NCI-H2029 (cell line): ENCODE data around the gene RPLP2.
A peak's percentile ranks its signal among the peaks of the same experiment; 100 is the strongest.

Experiments used
- DNase-seq: peaks from one replicate; lab custom pipeline; 2025; lab: John Stamatoyannopoulos, UW

RPLP2 gene

DNA sequence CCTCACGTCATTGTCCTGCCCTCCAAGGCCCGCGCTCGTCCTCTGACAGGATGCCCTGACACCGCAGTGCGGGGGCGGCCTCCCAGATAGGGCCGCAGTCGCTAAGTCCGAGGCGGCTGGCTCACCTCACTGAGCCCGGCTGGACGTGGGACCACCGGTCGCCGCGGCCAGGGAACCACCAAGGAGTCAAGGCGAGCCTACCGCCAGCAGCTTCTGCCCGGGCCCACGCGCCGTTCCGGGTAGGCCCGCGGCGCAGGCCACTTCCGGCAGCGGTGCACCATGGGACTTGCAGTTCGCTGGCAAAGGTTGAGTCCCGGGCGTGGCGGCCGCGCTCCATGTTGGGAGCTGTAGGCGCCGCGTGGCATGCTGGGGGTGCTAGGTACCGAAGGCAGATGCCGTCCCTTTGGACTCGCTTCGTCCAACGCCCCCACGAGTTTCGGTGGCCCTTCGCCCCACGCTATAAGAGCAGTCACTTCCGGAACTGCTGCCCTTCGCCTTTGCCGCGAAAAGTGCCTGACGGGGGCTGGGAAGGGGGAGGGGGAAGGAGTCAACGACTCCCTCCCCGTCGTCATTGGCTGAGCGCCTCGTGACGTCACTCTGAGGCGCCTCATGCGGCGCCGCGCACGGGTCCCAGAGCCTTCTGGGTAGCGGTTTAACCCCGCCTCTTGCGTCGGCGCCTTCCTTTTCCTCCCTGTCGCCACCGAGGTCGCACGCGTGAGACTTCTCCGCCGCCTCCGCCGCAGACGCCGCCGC, at the start of gene RPLP2:
Gene RPLP2 (plus strand): TSS at position 681 of the 753 bp plus-strand sequence. CDS start 268 bp downstream, outside the sequence.
- DNase-seq = peak; percentile 93

DNA sequence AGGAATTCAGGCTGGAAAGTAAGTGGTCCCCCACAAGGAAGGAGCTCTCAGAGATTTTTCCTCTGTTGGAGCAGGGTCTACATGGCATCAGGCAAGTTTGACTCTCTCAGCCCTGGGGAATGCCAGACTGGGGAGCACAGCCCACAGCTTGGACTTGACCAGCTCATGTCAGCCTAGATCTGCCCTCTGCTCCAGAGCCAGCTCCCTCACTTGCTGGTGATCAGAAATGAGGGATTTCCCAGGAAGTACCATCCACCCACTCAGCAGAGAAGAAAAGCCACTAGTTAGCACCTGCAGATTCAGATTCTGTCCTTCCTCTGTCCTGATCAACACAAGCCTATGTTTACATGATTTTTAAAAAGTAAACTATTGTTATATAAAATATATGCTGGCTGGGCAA, 49.5 kb upstream of the RPLP2 start:
- no peak for DNase-seq

DNA sequence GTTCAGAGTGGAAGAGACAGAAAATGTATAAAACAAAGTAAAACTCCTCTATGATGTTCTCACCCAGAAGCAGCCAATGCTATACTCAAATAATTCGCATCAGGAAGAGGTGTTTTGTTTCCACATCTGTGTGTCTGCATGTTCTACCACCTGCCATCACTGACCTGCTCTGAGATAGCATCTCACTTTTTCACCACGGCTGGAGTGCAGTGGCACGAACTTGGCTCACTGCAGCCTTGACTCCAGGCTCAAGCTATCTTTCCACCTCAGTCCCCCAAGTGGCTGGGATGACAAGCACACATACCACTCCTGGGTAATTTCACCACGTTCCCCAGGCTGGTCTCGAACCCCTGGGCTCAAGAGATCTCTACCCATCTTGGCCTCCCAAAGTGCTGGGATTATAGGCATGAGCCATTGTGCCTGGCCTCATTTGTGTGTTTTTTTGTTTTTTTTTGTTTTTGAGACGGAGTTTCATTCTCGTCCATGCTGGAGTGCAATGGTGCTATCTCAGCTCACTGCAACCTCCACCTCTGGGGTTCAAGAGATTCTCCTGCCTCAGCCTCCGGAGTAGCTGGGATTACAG, 48.1 kb upstream of the RPLP2 start:
- DNase-seq = no peak

DNA sequence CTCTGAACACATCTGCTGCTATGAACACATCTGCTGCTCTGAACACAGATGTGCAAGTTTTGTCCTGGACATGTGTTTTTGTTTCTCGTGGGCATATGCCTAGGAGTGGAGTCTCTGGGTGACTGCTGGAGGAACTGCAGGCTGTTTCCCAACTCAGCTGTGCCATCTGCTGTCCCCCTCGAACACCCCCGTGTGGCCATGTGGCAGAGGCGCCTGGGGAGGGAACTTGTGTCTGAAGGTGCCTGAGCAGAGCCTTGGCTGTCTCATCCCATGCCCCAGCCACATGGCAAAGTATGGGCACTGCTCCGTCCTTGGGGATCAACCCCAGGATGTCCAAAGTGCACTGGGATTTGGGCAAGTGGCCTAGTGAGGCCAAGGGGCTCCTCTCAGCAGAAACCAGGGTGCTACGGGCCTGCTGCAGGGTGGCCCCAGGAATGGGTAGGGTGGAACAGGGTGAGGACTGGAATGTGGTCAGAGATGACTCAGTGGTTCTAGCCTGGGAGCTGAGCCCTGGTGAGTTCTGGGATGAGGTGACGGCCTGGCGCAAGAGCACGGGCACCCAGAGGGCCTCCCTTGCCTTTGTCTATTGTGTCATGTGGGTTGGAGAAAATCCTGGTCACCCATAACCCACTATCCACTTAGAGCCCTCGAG, 47.2 kb upstream of the RPLP2 start:
- no peak for DNase-seq

DNA sequence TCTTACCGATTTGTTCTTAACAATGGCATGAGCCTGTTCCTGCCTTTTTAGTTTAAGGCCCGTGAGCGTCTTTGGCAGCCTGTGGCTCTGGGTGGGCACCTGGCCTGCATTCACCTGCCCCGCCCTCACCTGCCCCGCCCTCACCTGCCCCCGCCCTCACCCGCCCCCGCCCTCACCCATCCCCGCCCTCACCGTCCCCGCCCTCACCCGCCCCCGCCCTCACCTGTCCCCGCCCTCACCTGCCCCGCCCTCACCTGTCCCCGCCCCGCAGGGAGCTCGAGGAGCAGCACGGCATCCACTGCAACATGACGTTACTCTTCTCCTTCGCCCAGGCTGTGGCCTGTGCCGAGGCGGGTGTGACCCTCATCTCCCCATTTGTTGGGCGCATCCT, 46.7 kb upstream of the RPLP2 start:
- DNase-seq = peak; percentile 82

DNA sequence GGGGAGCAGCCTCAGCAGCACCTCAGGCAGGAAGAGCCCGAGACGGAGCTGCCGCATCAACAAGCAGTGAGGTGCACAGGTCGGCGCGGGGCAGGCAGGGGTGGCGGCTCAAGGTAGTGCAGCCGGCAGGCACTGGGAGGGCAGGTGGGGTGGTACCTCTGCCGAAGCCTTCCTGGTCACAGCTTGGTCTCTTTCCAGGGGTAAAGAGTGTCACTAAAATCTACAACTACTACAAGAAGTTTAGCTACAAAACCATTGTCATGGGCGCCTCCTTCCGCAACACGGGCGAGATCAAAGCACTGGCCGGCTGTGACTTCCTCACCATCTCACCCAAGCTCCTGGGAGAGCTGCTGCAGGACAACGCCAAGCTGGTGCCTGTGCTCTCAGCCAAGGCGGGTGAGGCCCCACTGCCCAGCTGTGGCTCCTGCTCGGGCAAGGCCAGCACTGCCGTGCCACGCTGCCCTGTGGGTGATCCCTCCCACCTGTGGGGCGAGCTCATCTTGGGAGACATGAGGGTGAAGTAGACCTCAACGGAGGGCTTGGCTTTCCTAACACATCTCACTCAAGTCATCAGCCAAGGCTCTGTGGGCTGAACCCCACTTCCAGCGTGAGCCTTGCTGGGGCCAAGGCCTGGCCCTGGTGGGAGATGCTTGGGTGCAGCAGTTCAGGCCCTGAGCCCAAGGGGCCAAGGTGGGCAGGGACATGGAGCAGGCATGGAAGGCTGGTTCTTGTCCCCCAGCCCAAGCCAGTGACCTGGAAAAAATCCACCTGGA, 46.0 kb upstream of the RPLP2 start:
- no peak for DNase-seq

DNA sequence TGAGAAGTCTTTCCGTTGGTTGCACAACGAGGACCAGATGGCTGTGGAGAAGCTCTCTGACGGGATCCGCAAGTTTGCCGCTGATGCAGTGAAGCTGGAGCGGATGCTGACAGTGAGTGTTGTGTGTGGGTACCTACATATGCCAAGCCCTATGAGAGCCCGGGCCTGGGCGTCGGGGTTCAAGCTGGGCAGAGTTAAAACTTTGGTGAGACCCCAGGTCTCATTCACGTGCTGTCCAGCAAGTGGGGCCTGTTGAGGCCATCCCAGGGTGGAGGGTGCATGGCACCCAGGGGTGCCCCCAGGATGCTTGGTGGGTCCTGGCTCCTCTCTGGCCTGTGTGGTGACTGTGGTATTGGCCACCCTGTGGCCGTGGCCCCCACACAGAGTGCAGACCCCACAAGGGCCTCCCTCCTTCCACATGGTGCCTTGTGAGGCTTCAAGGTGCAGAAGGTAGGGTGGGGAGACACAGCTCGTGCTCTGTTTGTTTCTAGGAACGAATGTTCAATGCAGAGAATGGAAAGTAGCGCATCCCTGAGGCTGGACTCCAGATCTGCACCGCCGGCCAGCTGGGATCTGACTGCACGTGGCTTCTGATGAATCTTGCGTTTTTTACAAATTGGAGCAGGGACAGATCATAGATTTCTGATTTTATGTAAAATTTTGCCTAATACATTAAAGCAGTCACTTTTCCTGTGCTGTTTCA, 45.3 kb upstream of the RPLP2 start:
- DNase-seq = no peak

DNA sequence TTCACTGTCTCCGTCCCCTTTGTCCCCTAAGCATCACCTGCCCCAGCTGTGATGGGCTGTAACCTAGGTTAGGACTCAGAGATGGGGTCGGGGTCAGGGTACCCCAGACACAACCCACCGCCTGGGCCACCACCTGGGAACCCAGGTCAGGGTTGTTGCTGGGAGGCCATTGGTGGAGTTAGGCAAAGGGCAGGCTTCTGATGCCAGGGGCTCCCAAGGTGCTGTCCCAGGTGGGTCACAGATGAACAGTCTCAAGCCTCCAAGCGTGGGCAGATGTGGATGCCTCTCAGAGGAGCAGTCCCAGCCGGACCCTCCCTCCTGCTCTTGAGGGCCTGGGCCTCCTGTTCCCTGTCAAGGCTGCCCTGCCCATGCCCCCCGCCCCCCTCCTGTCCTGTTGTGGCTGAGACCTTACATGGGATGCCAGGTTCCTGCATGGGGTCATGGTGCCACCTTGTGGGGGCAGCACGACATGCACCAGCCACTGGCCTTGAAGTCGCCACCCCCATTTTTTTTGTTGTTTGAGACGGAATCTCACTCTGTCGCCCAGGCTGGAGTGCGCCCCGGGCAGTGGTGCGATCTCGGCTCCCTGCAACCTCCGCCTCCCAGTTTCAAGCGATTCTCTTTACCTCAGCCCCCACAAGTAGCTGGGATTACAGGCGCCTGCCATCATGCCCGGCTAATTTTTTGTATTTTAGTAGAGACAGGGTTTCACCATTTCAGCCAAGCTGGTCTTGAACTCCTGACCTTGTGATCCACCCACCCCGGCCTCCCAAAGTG, 44.6 kb upstream of the RPLP2 start:
- DNase-seq = no peak

DNA sequence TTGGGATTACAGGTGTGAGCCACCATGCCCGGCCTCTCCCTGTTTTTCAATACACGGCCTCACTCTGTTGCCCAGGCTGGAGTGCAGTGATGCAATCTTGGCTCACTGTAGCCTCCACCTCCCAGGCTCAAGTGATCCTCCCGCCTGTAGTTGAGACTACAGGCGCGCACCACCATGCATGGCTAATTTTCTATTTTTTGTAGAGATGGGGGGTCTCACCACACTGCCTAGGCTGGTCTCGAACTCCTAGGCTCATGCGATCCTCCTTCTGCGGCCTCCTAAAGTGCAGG, 44.0 kb upstream of the RPLP2 start:
- DNase-seq = no peak

DNA sequence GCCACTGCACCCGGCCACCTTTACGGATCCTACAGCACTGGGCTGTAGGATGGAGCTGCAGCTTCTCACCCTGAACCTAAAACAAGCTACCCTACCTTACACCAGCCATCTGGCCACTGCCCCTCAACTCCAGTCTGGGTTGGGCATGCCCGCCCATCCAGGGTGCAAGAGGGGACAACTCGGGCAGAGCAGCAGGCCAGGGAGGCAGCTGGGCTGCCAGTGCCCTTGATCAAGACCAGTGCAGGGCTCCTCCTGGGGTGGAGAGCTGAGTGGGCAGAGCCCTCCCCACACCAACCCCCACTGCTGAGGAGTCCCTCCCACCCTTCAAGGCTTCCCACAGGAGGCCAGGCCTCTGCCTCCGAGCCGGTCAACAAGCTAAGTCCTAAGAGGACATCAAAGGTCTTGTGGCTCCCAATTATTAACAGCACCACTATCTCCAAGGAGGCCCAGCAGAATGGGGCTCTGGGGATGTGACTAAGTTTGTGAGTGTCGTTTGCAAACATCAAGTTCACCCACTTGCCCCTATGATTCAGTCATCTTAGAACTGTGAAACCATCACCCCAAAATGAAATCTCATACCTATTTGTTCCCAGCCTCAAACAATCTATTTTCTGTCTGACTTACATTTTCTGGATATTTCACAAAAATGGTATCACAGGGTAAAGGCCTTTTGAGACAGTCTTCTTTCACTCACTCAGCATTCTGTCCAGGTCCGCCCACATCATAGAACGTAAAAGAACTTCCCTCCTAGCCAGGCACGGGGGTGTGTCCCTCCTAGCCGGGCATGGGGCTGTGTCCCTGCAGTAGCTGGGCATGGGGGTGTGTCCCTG, 43.4 kb upstream of the RPLP2 start:
- DNase-seq = no peak

DNA sequence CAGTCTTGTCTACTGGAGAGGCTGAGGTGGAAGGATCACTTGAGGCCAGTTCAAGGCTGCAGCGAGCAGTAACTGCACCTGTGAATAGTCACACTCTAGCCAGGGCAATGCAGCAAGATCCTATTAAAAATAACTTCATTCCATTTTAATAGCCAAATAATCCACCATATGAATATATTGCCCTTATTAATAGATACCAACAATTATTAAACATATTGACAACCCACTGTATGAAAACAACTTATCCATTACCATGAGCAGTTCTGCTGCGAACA, 42.9 kb upstream of the RPLP2 start:
- no peak for DNase-seq

DNA sequence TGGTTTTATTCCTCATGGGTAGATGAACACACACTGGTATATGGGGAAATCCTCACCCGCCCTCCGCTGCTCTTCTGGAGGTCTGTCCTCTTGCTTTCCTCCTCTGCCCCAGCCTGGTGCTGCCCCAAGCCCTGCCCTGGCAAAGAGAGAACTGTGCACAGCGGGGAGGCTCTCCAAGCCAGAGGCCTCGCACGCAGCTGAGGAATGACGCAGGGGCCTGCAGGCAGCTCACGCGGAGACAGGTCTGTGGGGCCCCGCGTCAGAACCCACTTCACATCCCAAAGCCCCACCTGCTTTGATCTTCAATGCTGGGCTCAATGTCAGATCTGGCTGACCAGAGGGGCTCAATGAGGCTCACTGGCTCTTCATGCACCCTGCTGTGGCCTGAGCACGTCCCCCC, 42.5 kb upstream of the RPLP2 start:
- no peak for DNase-seq

DNA sequence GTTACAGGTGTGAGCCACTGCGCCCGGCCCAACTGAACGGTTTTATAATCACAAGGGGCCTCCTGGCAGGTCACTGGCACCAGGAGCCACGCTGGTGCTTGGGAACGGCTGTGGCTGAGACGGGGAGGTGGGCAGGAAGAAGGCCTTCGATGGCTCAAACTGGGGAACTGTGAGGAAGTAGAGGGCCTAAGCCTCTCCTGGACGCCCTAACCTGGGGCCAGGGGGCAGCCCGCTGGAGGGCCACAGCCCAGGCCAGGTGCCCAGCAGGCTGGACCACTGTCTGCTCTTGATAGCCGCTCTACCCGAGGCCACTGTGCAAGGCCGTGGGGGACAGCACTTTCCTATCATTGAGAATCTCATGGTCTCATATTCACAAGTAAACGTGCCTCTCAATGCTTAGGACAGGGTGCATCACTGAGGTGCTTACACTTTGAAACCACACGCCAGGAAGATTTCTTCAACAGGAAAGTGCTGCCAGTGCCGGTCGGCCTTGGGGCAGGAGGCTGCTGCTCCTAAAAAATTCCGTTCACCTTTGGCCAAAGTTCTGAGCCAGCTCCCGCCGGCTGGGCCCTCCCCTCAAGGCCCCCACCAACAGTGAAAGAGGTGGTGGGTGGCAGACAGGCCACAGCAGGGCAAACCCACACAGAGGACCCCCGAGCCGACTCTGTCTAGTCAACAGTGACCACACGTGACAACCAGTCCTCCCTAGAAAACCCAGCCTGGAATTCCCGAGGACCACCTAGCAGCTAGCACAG, 39.7 kb upstream of the RPLP2 start:
- no peak for DNase-seq

DNA sequence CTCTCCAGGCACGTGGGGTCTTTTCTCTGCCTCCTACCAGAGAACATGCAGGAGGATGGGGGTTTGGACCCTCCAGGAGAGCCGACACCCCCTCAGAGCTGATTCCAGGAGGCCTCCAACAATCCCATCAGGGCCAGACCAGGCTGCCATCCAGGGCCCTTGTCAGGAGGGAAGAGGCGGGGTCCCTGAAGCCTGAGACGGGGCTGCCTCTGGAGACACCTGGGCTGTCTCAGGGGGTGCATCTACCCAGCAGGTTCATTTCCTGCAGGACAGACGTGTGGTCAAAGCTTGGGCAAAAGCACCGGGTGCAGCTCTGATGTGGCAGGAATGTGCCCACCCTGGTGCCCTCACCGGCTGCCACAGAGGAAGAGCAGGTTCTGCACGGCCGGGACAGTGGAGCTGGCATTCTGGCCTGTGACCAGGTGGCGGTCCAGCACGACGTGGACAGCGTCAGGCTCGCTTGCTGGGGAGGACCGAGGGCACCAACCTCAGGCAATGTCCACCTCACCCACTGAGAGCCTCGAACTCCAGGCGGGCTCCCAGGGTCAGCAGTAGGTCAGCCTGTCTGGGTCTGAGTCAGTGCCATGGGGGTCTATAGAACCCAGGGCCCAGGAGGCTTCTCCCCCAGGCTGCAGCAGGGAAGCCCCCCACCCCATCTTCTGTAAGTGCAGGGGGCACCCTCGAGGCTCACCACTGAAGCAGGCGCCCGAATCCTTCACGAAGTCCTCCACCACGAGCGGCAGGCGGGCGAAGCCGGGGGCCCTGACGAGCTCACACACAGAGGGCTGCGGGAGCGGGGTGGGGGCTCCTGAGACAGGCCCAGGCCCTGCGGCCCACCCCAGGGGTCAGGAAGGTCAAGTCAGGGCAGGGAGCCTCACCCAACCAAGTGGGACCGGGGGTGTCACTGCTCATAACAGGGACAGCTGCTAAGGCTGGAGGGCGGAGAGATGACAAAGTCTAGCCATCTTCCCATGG, 38.8 kb upstream of the RPLP2 start:
- no peak for DNase-seq

DNA sequence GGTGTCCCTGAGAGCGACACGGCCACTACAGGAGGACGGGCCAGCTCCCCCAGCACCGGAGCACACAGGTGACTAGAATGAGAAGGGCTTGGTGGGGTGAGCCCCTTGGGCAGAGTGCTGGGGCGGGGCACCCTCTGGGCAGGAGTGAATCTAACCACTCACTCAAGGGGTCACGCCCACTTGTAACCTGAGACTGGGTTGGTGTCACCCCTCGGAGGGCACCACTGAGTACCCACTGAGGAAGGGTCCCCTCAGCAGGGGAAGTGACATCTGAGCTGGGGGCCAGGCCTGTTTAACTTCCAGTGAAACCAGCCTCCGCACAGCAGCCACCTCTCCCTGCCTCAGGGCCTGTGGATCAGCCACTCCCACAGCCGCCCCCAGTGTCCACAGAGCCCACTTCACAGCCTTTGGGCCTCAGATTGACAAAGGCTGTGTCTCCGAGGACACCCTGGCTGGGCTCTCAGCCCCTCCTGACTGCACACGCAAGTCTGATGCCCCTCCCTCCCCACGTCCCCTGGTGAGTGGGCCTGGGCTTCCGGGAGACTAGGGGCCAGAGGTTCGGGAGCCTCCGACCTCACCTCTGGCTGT, 38.1 kb upstream of the RPLP2 start:
- no peak for DNase-seq

DNA sequence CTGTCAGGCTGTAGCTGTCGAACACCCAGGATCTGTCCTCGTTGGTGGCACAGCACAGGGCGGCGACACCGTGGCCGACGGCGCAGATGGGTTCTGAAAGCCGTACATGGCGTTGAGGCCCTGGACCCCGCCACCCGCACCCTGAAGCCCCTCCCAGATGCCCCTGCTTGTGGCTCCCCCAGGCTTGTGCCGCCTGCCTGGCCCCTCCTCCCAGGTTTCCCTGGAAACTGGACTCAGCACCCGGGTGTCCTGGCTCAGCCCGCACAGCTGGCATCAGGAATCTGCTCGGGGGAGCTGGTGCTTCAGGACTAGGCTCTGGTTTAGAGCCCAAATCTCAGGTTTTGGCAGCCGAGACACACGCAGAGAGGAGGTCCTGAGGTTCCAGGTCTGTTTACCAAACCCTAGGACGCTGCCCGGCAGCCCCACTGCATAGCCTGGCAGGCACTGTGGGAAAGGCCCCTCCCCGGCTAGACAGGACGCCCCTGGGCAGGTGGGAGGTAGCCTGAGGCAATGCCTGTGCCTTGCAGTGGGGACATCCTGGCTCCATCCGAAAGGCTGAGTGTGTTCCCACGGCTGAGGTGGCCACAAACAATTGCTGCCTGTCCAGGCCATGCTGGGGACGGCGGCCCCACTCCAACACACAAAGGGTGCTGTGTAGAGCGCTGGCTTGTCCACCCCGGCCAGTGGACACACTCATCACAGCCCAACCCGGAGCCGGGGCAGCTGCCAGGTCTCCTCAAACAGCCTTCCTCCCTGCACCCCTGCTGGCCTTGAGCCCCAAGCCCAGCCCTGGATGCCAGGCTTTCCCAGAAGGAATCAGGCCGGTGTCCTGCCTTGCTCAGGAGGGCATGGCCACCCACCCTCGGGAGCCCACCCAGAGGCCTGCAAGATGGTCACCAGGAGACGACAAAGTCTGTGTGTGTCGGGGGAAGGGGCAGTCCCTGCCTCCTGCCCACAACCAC, 37.1 kb upstream of the RPLP2 start:
- no peak for DNase-seq

DNA sequence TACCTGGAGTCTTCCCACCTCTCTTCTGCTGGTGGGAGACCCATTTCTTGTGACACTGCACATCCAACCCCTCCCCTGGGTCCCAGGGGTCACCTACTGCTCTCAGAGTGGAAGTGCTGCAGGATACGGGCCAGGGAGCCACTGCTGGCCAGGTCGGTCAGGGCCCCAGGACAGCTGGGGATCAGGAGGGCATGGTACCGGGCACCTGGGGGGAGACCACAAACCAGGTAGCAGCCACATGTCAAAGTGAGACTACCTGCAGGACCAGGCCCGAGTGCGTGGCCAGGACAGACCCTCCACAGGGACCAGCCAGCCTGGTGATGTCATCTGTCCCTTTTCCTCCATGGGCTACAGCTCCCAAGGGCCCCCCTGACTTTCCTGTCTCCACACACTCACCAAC, 36.3 kb upstream of the RPLP2 start:
- DNase-seq = no peak
